GM21390 (cell line): ENCODE measurements around the gene TRIP13.

Experiments used
- ATAC-seq: cut with Tn5 transposase; IDR thresholded peaks from one replicate; pipeline ENCODE4 v1.9.1; 2021; ENCODE audit not compliant: unreplicated experiment

Gene TRIP13

GRCh38 chr5:963673-964531 lies 71.2 kb downstream of the TRIP13 start:
- peak; percentile 76 for ATAC-seq

- ATAC-seq: no peak
Observed at GRCh38 chr5:964821-965220, 72.1 kb downstream of the TRIP13 start.

GRCh38 chr5:965604-966344 lies 73.1 kb downstream of the TRIP13 start:
- ATAC-seq: no peak

- ATAC-seq: no peak
Observed at GRCh38 chr5:966345-966710, 73.6 kb downstream of the TRIP13 start.

GRCh38 chr5:966941-967340 lies 74.3 kb downstream of the TRIP13 start:
- ATAC-seq: no peak
